Right lobe of liver (tissue), 6 donors: ENCODE results near the gene CTDSPL2. TPM values are rescaled to one million over a fixed set of nuclear protein-coding genes. Genes with fewer than 3 reads are reported as not detected.
A peak's percentile ranks its signal among the peaks of the same experiment; 100 is the strongest.

Source experiments
- ATAC-seq, 4 donors: fragments of 200-7000 bp; cut with Tn5 transposase; one replicate each; pipeline ENCODE4 v1.9.1; 2020; ENCODE audit warnings: mild to moderate bottlenecking in 4 of 4, moderate library complexity in 4 of 4
- DNase-seq, 3 donors: peaks; one replicate each; pipeline ENCODE4 v3.0.0-alpha.2; 2020
- H3K27ac ChIP-seq, 3 donors: fragments of 200-600 bp; one replicate each; pipeline ENCODE4 v1.8.0; 2022
- H3K27me3 ChIP-seq, 2 donors: fragments of 200-600 bp; one replicate each; pipeline ENCODE4 v1.8.0; 2022
- H3K36me3 ChIP-seq, 4 donors: fragments of 200-600 bp; sonication (generic) in 1 of 4; one replicate each; pipeline versions ENCODE4 v1.5.1 to v1.8.0; 2017 to 2022; ENCODE audit warnings: control low read depth in 1 of 4
- H3K4me1 ChIP-seq, 4 donors: fragments of 200-600 bp; sonication (generic) in 1 of 4; one replicate each; pipeline versions ENCODE4 v1.5.1 to v1.8.0; 2017 to 2022; ENCODE audit warnings: control low read depth in 1 of 4
- H3K4me3 ChIP-seq, 3 donors: fragments of 200-600 bp; one replicate each; pipeline ENCODE4 v1.8.0; 2022
- H3K9me3 ChIP-seq, 4 donors: fragments of 200-600 bp; sonication (generic) in 1 of 4; one replicate each; pipeline versions ENCODE4 v1.5.1 to v1.8.0; 2017 to 2022; ENCODE audit warnings: control low read depth in 1 of 4
- POLR2A ChIP-seq: fragments of 450-650 bp; IDR thresholded peaks from one replicate; pipeline ENCODE4 v1.6.1; 2017; ENCODE audit warnings: antibody characterized with exemption, mild to moderate bottlenecking
- WGBS: methylation state at CpG from one replicate; pipeline ENCODE4 v1.1.6; 2018; ENCODE audit warnings: low coverage, low lambda C conversion rate; ENCODE audit not compliant: insufficient coverage; ENCODE audit errors: missing lambda C conversion rate; 5-methylcytosine and 5-hydroxymethylcytosine counted together
- intact Hi-C, 2 donors: fragments of 100-400 bp; cut with DNase I; formaldehyde crosslinking; loops; one replicate each; pipeline versions ENCODE4 v1.11.2 to v1.14.1; 2022
- total RNA-seq, 6 experiments: library from RNA; depleted of rRNA in 2 of 6; stranded (reverse); fragments of >200 nt in 2 of 6; fragmentation: NEBNext Ultra II Directional in 3 of 6; extraction: Animal tissue kit (Norgen Biotek cat#: 25700) in 3 of 6; gene quantifications; one replicate each; pipeline versions ENCODE4 v1.1.0 to v1.2.4, GENCODE V29; 2016 to 2023
- TF ChIP-seq, protein P1 (sequence below), 4 donors: fragments of 200-600 bp in 3 of 4; fragments of 450-650 bp in 1 of 4; IDR thresholded peaks; one replicate each; pipeline versions ENCODE4 v1.5.1 to v1.8.0; 2016 to 2022; ENCODE audit warnings: antibody characterized with exemption in 4 of 4, mild to moderate bottlenecking in 2 of 4
- donor health status: DM: no; HTN: yes; CAD: no.
- donor health status: DM: no; HTN: no; CAD: no.
- donor health status: DM: no; HTN: no; CAD: no.
- donor health status: DM: no; HTN: yes; CAD: no.
- donor health status: DM: no; HTN: yes; CAD: no.

Gene CTDSPL2
- total RNA-seq, 6 experiments from 2014 or later: 7.6 to 26.1 (median 15.0) TPM

DNA sequence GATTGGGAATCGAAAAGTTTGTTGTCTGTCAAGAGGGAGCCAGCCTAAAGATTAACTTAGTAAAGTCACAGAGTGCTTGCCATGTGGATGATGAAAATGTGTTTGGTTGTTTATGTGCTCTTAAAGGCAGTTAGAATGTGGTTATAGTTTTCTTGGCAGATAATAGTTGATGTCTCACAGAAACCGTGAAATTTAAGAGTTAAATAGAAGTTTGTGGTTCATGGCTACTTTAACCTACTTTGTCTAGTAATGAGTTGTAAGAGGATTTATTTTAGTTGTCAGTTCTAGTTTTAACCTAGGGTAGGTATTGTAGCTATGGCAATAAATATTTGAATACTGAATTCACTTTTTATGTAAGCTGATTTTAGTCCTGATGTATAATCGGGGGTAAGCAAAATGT lies 73.1 kb downstream of the CTDSPL2 start:
- WGBS: 41% methylated on average over 3 of the region's 3 CpGs
- Histone ChIP-seq H3K36me3 (peaks cover 0 to 22% (median 7%) of the 10 kb centered on the region in 4 donors), H3K27ac (no peak overlapping the region), H3K4me1 (no peaks in the 10 kb centered on the region), H3K27me3 (no peaks in the 10 kb centered on the region), H3K9me3 (no peaks in the 10 kb centered on the region), H3K4me3 (no peak overlapping the region)
- intact Hi-C loops: no loop called here
- TF ChIP-seq POLR2A: no peak
- TF ChIP-seq, protein P1, sequence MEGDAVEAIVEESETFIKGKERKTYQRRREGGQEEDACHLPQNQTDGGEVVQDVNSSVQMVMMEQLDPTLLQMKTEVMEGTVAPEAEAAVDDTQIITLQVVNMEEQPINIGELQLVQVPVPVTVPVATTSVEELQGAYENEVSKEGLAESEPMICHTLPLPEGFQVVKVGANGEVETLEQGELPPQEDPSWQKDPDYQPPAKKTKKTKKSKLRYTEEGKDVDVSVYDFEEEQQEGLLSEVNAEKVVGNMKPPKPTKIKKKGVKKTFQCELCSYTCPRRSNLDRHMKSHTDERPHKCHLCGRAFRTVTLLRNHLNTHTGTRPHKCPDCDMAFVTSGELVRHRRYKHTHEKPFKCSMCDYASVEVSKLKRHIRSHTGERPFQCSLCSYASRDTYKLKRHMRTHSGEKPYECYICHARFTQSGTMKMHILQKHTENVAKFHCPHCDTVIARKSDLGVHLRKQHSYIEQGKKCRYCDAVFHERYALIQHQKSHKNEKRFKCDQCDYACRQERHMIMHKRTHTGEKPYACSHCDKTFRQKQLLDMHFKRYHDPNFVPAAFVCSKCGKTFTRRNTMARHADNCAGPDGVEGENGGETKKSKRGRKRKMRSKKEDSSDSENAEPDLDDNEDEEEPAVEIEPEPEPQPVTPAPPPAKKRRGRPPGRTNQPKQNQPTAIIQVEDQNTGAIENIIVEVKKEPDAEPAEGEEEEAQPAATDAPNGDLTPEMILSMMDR (IDR thresholded peaks at IDR 0.05): no peak
- ATAC-seq (no peak), DNase-seq (no peak)

GRCh38 chr15:44501768-44502366 lies 74.4 kb downstream of the CTDSPL2 start:
- no peak overlapping the region for H3K4me3 ChIP-seq
- no peak overlapping the region for H3K27ac ChIP-seq
- ATAC-seq (peak; percentile 63 to 74 (median 64)), DNase-seq (no peak)
- no peak for TF ChIP-seq POLR2A
- TF ChIP-seq, protein P1 (IDR thresholded peaks at IDR 0.05): peak; percentile 43 to 58 (median 54)
- WGBS: 67% methylated on average over 3 of the region's 3 CpGs
- H3K27me3 ChIP-seq: no peaks in the 10 kb centered on the region
- intact Hi-C loops: no loop called here
- H3K9me3 ChIP-seq: no peaks in the 10 kb centered on the region
- peaks cover 0 to 17% (median 7%) of the 10 kb centered on the region in 4 donors for H3K36me3 ChIP-seq
- no peaks in the 10 kb centered on the region for H3K4me1 ChIP-seq

DNA sequence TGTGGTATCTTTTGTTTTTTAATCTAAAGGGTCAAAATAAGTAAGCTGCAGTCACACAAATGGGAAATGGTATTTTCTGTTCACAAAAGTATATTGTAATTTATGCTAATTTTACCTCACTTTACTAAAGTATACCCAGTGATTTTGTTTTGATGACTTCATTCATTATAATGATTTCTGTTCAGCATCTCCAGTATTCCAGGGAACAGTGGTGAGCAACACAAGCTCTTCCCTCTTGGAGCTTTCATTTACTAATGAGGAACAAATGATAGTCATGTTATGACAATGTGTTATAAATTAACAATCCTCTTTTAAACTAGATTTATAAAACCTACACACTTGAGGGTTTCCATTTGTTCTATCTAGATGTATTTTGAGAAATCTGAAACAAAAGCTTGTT lies 89.0 kb downstream of the CTDSPL2 start:
- intact Hi-C loops: no loop called here
- peaks cover 0 to 24% (median 1%) of the 10 kb centered on the region in 4 donors for H3K36me3 ChIP-seq

DNA sequence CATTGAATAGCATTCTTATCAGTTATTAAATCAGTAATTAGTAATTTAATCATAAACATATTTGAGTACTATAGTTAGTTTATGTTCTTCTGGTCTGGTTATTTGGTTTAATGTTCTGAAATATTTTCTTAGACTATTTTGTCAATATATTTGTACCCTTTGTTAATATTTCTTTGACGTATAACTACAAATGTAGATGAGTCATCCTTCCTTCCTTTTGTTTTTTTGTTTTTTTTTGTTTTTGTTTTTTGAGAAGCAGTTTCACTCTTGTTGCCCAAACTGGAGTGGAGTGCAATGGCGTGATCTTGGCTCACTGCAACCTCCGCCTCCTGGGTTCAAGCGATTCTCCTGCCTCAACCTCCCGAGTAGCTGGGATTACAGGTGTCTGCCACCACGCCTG lies 92.1 kb downstream of the CTDSPL2 start:
- no peaks in the 10 kb centered on the region for H3K4me1 ChIP-seq
- H3K9me3 ChIP-seq: no peaks in the 10 kb centered on the region
- peaks cover 0 to 43% (median 8%) of the 10 kb centered on the region in 4 donors for H3K36me3 ChIP-seq
- TF ChIP-seq POLR2A: no peak
- TF ChIP-seq, protein P1 (IDR thresholded peaks at IDR 0.05): no peak
- WGBS: 38% methylated on average over 1 of the region's 6 CpGs
- intact Hi-C loops: no loop called here
- H3K27ac ChIP-seq: no peak overlapping the region
- DNase-seq (no peak), ATAC-seq (no peak)
- no peaks in the 10 kb centered on the region for H3K27me3 ChIP-seq
- no peak overlapping the region for H3K4me3 ChIP-seq

More for the DNA sequence above, 89.0 kb downstream of the CTDSPL2 start:
- ATAC-seq (no peak), DNase-seq (no peak)
- TF ChIP-seq POLR2A: no peak
- TF ChIP-seq, protein P1 (IDR thresholded peaks at IDR 0.05): no peak
- H3K9me3 ChIP-seq: no peaks in the 10 kb centered on the region
- H3K4me1 ChIP-seq: no peaks in the 10 kb centered on the region
- H3K27ac ChIP-seq: no peak overlapping the region
- no peak overlapping the region for H3K4me3 ChIP-seq
- no peaks in the 10 kb centered on the region for H3K27me3 ChIP-seq

DNA sequence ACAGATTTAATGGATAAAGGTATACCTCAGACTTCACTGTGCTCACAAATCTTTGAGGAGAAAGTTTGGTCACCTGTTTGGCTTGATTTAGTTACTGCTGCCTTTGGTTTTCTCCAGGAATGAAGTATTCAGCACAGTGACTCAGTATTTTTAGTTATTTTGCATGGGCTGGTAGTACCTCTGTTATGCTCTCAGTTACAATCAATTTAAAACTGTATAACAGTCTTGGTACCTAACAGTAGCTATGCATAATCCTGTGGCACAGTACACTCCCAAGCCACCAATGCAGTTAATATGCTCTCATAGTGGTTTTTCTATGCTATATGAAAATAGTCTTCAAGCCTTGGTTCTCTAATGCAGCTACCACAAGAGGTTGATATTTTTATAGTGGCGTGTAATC lies 97.6 kb downstream of the CTDSPL2 start:
- Histone ChIP-seq H3K27me3 (no peaks in the 10 kb centered on the region), H3K36me3 (peaks cover 0 to 36% (median 16%) of the 10 kb centered on the region in 4 donors), H3K9me3 (no peaks in the 10 kb centered on the region), H3K4me1 (no peaks in the 10 kb centered on the region), H3K4me3 (no peak overlapping the region), H3K27ac (no peak overlapping the region)
- intact Hi-C loops: no loop called here
- ATAC-seq (no peak), DNase-seq (no peak)
- TF ChIP-seq, protein P1 (IDR thresholded peaks at IDR 0.05): no peak
- TF ChIP-seq POLR2A: no peak
- WGBS: 100% methylated on average over 1 of the region's 1 CpG
